ENCODE results near the gene CACNA1F.

GRCh38 chrX:49197543-49198087 lies 35.5 kb downstream of the CACNA1F start:
- no peak for TF ChIP-seq CTCF (IDR thresholded peaks at IDR 0.05)
- no peak for TF ChIP-seq POLR2AphosphoS5 (IDR thresholded peaks at IDR 0.05)

Data from stomach (tissue), 4 donors.